Psoas muscle (tissue), 8 donors: ENCODE data around the gene RABGGTB. TPM values are rescaled to one million over a fixed set of nuclear protein-coding genes. Genes with fewer than 3 reads are reported as not detected.

Source experiments
- ATAC-seq, 4 donors: fragments of 200-7000 bp; cut with Tn5 transposase; one replicate each; pipeline ENCODE4 v1.9.1; 2020; ENCODE audit warnings: moderate library complexity in 3 of 4, mild to moderate bottlenecking in 2 of 4
- DNase-seq, 2 donors: peaks; one replicate each; pipeline ENCODE4 v3.0.0-alpha.2; 2020
- H3K27ac ChIP-seq: fragments of 200-600 bp; one replicate; pipeline ENCODE4 v1.8.0; 2022
- H3K27me3 ChIP-seq, 3 donors: fragments of 200-600 bp in 1 of 3; one replicate each; pipeline versions ENCODE4 v1.6.1 to v1.8.0; 2013 to 2022; ENCODE audit warnings: low read length in 2 of 3, mild to moderate bottlenecking in 2 of 3, moderate library complexity in 1 of 3; ENCODE audit not compliant: insufficient read depth in 3 of 3
- H3K36me3 ChIP-seq, 2 donors: fragments of 200-600 bp in 1 of 2; one replicate each; pipeline versions ENCODE4 v1.6.1 to v1.8.0; 2013 to 2022; ENCODE audit warnings: low read depth in 1 of 2, mild to moderate bottlenecking in 1 of 2, moderate library complexity in 1 of 2; ENCODE audit not compliant: insufficient read depth in 1 of 2
- H3K4me1 ChIP-seq: fragments of 200-600 bp; one replicate; pipeline ENCODE4 v1.8.0; 2022
- H3K4me3 ChIP-seq: fragments of 200-600 bp; one replicate; pipeline ENCODE4 v1.8.0; 2022; ENCODE audit warnings: mild to moderate bottlenecking
- H3K9me3 ChIP-seq: fragments of 200-600 bp; one replicate; pipeline ENCODE4 v1.8.0; 2022
- CTCF ChIP-seq: fragments of 200-600 bp; IDR thresholded peaks from one replicate; pipeline ENCODE4 v1.8.0; 2022; ENCODE audit warnings: antibody characterized with exemption
- WGBS, 3 donors: extraction: QIAGEN DNeasy Blood & Tissue Kit; methylation state at CpG; one replicate each; pipeline versions ENCODE4 v1.1.6 to v1.1.7; 2013; 5-methylcytosine and 5-hydroxymethylcytosine counted together
- intact Hi-C, 2 donors: fragments of 100-400 bp; cut with DNase I; formaldehyde crosslinking; loops; one replicate each; pipeline versions ENCODE4 v1.11.0 to v1.14.2; 2022
- polyA plus RNA-seq, 3 donors: library from polyadenylated mRNA; stranded (reverse); fragments of 200-250 nt; gene quantifications; one replicate each; pipeline ENCODE4 v1.2.3, GENCODE V29; 2013
- total RNA-seq, 4 donors: library from RNA; stranded (reverse); fragmentation: NEBNext Ultra II Directional in 2 of 4; extraction: Animal tissue kit (Norgen Biotek cat#: 25700) in 2 of 4; gene quantifications; one replicate each; pipeline versions ENCODE4 v1.2.1 to v1.2.4, GENCODE V29; 2021 to 2023
- donor health status: healthy with polysubstance abuse.
- donor health status: DM: no; HTN: no; CAD: no; lungs with moderate emphysema.
- donor health status: Bipolar disorder and iron deficiency.
- donor health status: healthy.
- donor health status: DM: yes; HTN: yes; CAD: no.
- donor health status: DM: no; HTN: no; CAD: no.
- donor health status: DM: no; HTN: no; CAD: no.
- donor health status: DM: yes; HTN: yes; CAD: no.

Gene RABGGTB
- total and polyA plus RNA-seq, 7 donors: 53.9 to 101 (median 83.7) TPM

- intact Hi-C loops: no loop called here
- no peak for ATAC-seq
- H3K9me3 ChIP-seq: no peaks in the 10 kb centered on the region
- no peak for TF ChIP-seq CTCF
- WGBS, 3 donors: 68 to 75% (median 71%) methylated on average over 1 of the region's 1 CpG
- H3K36me3 ChIP-seq: peaks cover 0 to 24% of the 10 kb centered on the region in 2 donors
- DNase-seq: no peak
- no peaks in the 10 kb centered on the region for H3K27me3 ChIP-seq
- H3K4me3 ChIP-seq: no peak overlapping the region
- no peak overlapping the region for H3K27ac ChIP-seq
- no peaks in the 10 kb centered on the region for H3K4me1 ChIP-seq
These were observed 21.9 kb upstream of the RABGGTB start for GRCh38 chr1:75764057-75764655.

GRCh38 chr1:75765697-75766355 lies 20.2 kb upstream of the RABGGTB start:
- Histone ChIP-seq H3K27ac (peak overlapping the region; percentile 42), H3K4me1 (no peaks in the 10 kb centered on the region), H3K36me3 (peaks cover 0 to 22% of the 10 kb centered on the region in 2 donors), H3K9me3 (no peaks in the 10 kb centered on the region), H3K4me3 (no peak overlapping the region), H3K27me3 (no peaks in the 10 kb centered on the region)
- intact Hi-C loops: no loop called here
- DNase-seq: no peak
- TF ChIP-seq CTCF: no peak
- WGBS, 3 donors: 86 to 92% (median 88%) methylated on average over 1 of the region's 1 CpG
- peak; percentile 38 to 84 (median 54) for ATAC-seq

- 81 to 91% (median 90%) methylated on average over 1 of the region's 1 CpG for WGBS, 3 donors
- no peaks in the 10 kb centered on the region for H3K27me3 ChIP-seq
- H3K4me1 ChIP-seq: no peaks in the 10 kb centered on the region
- ATAC-seq: no peak
- H3K27ac ChIP-seq: no peak overlapping the region
- H3K36me3 ChIP-seq: peaks cover 0 to 8% of the 10 kb centered on the region in 2 donors
- intact Hi-C loops: no loop called here
- no peaks in the 10 kb centered on the region for H3K9me3 ChIP-seq
- DNase-seq: no peak
- no peak for TF ChIP-seq CTCF
- no peak overlapping the region for H3K4me3 ChIP-seq
These were observed 18.0 kb upstream of the RABGGTB start for GRCh38 chr1:75768016-75768415.

- no peak for TF ChIP-seq CTCF
- intact Hi-C loops: no loop called here
- Histone ChIP-seq H3K4me3 (no peak overlapping the region), H3K36me3 (no peaks in the 10 kb centered on the region), H3K27ac (no peak overlapping the region), H3K27me3 (no peaks in the 10 kb centered on the region), H3K4me1 (no peaks in the 10 kb centered on the region), H3K9me3 (no peaks in the 10 kb centered on the region)
- WGBS, 3 donors: 73 to 79% (median 75%) methylated on average over 1 of the region's 1 CpG
- ATAC-seq: no peak
- no peak for DNase-seq
These were observed 15.3 kb upstream of the RABGGTB start for GRCh38 chr1:75770761-75771160.
